ENCODE data around the gene OR5K4.

Gene OR5K4, protein sequence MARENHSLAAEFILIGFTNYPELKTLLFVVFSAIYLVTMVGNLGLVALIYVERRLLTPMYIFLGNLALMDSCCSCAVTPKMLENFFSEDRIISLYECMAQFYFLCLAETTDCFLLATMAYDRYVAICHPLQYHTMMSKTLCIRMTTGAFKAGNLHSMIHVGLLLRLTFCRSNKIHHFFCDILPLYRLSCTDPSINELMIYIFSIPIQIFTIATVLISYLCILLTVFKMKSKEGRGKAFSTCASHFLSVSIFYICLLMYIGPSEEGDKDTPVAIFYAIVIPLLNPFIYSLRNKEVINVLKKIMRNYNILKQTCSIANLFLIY

DNA sequence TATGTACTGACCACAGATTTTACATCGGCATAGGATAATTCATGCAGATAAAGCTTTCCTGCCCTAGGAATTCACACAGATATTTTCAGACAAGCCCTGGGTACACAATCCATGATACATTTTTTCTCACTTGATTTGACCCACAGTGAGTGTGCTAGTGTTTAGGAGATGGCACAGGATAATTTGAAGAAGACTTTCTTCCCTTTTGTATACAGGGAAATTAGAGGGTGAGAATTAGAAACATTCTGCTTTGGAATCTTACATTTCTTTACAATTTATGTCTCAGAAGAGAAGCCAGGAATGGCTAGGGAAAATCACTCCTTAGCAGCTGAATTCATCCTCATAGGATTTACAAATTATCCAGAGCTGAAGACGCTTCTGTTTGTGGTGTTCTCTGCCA lies at the start of gene OR5K4:
TSS of gene OR5K4 (plus strand) at position 301 of the 400 bp plus-strand sequence. CDS start at position 301, 0 bp downstream.
- no peak for DNase-seq

DNA sequence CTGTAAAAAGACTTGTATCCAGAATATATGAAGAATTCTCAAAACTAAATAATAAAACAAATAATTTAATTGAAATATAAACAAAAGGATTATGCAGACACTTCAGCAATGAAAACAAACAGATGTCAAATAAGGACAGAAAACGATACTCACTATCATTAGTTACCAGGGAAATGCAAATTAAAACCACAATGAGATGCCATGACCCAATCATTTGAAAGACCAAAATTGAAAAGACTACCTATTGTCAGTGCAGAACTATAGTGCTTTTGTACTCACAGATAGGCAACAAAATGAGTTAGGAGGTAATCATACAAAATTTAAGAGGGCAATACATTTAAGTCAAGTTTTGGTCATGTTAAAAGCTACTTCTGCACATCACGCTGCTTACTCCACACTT lies 31.6 kb upstream of the OR5K4 start:
- DNase-seq, result no peak

- no peak for DNase-seq
Measured at GRCh38 chr3:98322686-98323085, 31.0 kb upstream of the OR5K4 start.

GRCh38 chr3:98323425-98323824 lies 30.2 kb upstream of the OR5K4 start:
- DNase-seq, result no peak

DNA sequence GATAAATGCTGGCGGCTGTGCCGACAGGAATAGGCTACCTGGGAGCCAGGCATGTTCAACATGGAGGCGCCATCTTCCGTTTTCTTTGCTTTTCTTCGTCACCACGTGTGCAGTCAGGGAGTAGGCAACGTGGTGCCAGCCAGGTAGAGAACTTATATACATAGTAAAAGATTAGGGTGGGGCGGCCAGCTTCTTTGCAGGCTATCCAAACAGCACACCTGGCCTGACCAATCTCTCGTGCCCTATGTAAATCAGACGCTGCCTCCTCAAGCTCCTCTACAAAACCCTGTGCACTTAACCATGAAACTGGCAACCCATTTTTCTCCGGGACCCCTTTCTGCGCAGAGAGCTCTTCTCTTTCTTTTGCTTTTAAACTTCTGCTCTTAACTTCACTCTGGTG lies 28.6 kb upstream of the OR5K4 start:
- no peak for DNase-seq

DNA sequence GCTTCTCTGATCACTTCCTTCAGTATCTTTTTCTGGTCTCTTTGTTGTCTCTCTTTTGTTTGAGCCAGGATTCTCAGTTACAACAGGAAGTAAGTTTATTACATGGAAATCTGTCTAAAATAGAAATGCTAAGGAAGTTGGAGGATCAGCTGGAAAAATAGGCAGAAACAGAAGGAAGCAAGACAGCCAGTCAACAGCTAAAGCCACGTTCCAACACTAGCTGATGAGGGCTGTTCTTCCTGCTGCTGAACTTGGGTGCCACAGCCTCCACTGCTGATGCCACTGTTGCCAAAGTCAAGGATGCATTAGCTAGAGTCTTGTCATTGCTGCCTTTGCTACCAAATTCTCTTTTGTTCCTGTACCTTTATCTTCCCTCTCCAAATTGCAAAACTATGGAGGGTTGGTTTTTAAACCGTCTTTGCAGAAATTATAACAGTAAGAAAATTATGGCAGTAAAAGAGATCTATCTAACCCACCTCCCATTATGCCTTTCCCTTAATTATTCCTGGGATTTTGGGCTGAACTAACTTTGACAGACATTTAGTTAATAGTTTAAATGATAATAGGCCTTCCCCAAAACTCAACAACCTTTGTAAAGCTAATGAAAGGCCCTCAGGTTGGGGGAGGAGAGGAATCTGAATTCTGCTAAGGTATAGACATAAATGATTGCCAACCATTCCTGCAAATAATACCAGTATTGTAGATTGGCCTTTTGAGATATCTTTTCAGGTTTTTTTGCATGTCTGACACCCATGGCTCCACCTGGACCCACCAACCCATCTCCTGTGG lies 27.4 kb upstream of the OR5K4 start:
- DNase-seq, result no peak

DNA sequence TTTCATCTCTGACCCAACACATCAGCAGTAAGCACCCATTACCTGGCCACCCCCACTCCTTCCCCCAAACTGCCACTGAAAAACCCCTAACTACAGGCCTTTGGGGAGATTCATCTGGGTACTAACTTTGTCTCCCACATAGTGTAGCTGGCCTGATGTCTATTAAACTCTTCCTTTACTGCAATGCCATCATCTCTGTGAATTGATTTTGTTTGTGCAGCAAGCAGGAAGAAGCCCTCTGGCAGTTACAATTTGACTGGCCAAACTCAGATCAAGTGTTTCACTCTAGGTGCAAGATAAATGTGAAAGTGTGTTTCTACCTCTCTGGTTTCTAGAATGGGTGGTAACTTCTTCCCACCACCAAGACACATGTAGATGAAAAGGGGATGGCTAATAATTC lies 26.7 kb upstream of the OR5K4 start:
- DNase-seq, result no peak

GRCh38 chr3:98328933-98329332 lies 24.7 kb upstream of the OR5K4 start:
- DNase-seq, result no peak

- peak; percentile 53 for DNase-seq
Measured at GRCh38 chr3:98329392-98330124, 24.1 kb upstream of the OR5K4 start.

DNA sequence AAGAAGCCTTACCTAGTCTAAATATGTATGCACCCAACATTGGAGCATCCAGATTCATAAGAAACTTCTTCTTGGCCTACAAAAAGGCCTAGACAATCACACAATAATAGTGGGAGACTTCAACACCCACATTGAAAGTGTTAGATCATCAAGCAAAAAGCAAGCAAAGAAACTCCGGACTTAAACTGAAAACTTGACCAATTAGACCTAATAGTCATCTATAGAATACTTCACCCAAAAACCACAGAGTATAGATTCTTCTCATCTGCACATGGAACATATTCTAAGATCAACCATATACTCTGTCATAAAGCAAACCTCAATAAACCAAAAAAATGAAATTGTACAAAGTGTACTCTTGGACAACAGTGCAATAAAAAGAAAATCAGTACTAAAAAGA lies 22.3 kb upstream of the OR5K4 start:
- DNase-seq, result no peak

GRCh38 chr3:98333989-98334606 lies 19.6 kb upstream of the OR5K4 start:
- no peak for DNase-seq

DNA sequence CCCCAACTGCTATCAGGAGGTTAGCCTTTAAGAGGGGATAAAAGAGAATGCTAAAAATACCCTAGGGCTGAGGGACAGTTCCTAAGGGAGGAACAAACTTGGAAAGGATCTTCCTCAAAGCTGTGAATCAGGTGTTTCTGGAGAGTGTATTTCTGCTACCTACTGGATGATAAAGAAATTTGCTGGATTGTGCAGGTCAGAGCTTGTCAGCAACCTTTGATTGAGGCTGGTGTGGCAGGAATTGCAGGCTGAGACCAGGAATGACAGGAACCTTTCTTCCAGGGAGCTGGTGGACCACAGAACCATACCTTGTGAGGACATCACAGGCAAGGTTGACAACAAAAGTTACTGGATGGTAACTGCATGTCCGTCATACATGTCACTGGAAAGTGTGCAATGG lies 14.6 kb upstream of the OR5K4 start:
- no peak for DNase-seq

DNA sequence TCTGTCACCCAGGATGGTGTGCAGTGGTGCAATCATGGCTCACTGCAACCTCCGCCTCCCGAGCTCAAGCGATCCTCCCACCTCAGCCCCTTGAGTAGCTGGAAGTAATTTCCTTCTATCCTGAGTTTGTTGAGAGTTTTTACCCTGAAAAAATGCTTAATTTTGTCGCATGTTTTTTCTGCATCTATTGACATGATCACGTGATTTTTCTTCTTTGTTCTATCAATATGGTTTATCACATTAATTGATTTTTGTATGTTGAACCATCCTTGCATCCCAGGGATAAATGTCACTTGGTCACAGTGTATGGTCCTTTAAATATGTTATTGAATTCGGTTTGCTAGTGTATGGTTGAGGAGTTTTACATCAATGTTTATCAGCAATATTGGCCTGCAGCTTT lies 11.9 kb upstream of the OR5K4 start:
- no peak for DNase-seq

DNA sequence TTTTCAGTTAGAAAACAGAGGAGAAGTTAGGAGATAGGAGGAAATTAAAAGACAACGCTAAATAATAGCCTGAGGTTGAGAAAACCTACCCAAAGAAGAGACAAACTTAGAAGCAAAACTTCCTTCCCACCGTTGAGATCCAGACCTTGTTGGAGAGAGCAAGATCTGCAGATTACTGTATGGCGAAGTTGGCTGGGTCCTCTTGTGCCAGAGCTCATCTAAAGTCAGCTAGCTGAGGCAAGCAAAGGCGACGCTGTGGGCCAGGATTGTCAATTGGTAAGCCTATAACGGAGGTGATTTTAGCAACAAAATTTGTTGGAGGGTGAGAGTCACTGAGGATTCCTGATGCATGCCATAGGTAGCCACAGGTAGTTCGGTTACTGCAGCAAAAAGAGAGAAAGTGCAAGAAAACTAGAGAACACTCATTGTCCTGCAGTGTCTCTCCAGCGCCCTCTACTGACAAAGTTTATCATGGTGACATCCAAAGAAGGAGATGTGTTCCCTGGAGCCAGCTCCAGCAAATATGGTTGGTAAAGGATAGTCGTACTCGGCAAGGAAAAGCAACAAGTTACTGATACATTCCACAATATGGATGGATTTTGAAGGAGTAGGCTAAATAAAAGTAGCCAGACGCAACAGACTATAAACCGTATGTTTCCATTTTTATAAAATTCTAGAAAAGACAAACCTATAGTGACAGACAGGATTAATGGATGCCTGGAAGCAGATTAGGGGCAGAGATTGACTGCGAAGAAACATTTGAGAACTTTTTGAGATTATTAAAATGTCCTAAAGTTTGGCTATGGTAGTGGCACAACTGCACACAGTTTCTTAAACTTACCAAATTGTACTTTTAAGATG lies 9.8 kb upstream of the OR5K4 start:
- DNase-seq, result peak; percentile 59

DNA sequence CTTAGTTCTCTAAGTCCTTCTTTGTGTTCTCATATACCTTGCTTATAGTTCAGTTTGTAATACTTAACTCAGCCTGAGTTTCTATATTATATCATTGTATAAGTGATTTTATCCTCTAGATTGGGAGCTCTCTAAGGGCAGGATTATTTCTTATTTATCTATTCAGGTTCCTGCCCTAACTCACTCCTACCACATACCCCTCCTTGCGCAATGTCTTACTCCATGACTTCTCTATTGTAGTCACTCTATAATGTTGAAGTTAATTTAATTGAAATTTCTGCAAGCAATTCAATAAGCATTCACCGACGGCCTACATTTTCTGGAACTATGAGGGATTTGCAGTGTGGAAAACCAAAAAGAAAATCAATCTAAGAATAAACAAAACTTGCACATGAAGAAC lies 3.6 kb upstream of the OR5K4 start:
- DNase-seq, result no peak

DNA sequence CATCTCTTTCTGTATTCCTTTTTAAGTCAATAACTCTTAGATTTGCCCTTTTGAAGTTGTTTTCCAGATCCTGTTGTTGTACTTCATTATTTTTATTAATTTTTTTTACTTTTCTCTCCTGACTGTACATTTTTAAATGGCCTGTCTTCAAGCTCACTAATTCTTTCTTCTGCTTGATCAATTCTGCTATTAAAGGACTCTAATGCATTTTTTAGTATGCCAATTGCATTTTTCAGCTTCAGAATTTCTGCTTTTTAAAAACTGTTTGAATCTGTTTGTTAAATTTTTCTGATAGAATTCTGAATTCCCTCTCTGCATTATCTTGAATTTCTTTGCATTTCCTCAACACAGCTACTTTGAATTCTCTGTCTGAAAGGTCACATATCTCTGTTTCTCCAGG lies 5.6 kb downstream of the OR5K4 start:
- DNase-seq, result no peak

DNA sequence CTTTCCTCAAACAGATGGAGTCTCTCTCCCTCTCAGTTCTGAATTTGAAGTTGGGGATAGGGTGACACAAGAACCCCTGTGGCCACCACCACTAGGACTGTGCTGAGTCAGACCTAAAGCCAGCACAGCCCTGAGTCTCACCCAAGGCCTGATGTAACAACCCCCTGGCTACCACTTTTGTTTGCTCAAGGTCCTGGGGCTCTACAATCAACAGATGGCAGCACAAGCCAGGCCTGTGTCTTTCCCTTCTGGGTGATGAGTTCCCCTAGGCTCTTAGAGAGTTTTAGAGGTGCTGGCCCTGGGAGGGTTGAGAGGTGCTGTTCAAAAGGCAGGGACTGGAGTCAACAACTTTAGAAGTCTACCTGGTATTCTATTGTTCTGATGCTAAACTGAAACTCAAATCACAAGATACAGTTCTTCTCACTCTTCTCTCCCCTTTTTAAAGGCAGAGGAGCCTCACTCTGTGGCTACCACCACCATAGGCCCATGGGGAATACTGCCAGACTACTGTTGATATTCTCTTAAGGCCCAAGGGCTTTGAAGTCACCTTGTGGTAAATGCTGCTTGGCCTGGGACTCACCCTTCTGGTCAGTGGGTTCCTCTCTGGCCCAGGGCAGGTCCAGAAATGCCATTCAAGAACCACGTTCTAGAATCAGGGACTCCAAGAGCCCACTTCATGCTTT lies 6.5 kb downstream of the OR5K4 start:
- peak; percentile 18 for DNase-seq

- DNase-seq, result no peak
Measured at GRCh38 chr3:98360681-98361080, 7.0 kb downstream of the OR5K4 start.

DNA sequence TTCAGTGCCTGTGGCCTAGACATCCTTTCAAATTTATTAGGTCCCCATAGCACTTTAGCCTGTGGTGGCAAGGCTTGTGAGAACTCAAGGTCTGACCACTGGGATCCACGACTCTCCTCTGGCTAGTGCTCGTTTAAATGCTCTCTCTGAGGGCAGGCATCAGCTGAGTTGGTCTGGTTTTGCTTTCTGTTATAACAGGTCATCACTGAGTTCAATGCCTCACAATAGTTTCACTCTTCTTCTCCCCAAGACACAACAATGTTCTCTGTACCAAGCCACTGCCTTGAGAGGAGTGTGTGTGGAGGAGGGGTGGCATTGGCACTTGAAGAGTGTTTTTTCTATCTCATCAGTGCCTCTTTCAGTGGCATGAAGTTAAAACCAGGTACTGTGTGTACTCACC lies 7.6 kb downstream of the OR5K4 start:
- DNase-seq, result no peak

DNA sequence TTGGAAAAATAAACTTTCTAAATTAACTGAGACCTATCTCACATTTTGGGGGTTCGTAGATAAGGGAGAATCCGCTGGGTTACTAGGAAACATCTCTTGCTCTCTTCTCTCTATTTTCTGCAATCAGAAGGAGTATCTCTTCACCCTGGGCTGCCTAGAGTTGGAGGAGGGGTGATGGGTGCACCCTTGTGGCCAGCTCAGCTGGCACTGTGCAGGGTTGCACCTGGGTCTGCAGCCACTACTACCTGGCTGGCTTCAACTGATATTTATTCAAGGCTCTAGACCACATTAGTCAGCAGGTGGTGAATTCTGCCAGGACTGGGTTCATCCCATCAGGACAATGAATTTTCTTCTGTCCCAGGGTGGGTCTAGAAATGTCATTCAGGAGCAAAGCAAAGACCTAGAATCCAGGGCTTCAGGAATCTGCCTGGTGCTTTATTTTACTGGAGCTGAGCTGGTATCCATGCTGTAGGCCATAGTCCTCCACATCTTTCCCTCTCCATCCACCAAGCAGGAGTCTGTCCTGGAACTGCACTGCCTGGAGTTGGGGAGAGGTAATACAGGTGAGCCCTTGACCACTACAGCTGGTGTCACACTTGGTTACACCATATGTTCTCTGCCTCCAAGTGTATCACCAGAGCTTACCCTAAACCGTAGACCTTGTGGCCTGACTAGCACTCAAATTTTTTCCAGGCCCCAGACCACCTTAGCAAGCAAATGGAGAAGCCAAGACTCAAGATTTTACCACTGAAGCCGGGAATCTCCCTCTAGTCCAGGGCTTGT lies 14.0 kb downstream of the OR5K4 start:
- no peak for DNase-seq

DNA sequence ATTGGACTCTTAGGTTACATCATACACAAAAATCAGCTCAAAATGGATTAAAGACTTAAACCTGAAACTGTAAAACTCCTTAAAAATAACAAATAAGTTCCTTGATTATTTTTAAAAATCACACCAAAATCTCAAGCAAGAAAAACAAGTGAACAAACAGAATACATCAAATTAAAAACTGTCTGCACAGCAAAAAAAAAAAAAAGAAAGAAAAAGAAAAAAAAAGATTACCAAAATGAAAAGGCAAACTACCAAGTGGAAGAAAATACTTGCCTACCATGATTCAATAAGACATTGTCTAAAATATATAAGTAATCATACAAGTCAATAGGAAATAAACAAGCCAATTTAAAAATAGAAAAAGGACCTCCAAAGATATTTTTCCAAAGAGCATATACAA lies 17.5 kb downstream of the OR5K4 start:
- DNase-seq, result no peak
